ENCODE measurements around the gene SLC47A1.

The SLC47A1 gene

DNA sequence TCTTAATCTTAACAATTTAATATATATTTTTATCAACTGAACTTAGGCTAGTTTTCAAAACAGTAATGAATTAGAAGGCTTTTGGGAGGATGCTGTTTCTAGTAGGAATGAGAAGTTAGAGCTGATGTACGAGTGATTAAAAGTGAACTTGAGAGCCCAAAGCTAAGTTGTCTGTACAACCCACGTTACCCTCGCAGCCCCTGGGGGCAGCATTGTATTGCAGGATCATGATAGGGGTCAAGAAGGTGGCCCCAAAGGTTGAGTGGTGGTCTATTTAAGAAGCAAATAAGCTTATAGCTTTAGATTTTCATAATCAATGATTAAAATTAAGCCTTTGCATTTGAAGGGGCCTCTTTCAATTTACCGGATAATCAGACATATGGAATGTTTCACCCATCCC is 81.2 kb downstream of the SLC47A1 start:
- no peak for DNase-seq

DNA sequence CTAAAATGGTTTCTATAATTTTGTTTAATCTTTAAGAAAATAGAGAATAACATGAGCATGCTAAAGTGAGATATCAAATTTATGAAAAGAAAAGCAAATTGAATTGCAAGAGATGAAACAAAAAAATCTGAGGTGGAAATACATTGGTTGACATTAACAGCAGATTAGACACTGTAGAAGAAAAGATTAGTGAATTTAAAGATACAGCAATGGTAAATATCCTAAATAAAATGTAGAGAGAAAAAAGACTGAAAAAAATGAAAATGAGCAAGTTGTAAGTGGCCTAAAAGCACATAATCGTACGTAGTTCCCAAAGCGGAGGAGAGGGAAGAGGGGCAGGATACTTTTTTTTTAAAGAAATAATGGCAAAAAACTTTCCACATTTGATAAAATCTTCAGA is 84.4 kb downstream of the SLC47A1 start:
- no peak for DNase-seq

DNA sequence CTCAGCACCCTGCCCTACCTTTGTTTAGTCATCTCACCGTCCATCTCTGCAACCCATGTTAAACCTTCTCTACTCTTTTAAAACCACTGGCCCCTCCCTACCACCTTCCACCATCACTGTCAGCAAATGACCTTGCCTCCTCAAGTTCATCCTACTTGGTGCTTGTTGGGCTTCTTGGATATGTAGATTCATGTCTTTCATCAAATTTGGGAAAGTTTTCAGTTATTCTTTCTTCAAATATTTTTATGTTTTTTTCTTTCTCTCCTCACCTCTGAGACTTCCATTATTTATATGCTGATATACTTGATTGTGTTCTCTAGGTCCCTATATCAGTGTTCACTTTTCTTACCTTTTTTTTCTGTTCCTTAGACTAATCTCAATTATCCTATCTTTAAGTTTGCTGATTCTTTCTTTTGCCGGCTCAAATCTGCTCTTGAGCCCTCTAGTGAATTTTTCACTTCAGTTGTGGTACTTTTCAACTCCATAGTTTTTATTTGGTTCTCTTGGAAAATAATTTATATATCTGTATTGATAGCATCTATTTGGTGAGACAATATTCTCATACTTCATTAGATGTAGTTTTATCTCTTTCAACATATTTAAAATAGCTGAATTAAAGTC is 86.2 kb downstream of the SLC47A1 start:
- no peak for DNase-seq

DNA sequence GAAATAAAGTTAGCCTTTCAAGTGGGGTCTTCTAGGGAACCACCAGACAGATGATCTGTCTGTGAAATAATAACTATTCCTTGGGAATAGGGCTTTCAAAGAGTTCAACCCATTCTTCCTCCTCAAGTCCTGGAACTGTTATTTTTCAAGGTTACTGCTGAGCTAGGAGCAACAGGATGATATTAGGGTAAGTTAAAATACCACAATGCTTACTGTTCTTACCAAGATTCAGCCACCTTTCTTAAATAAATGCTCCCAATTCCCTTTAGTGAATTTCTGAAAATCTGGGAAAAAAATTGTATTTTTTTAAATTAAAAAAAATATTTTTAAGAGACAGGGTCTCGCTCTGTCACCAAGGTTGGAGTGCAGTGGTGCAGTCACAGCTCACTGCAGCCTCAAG is 88.0 kb downstream of the SLC47A1 start:
- DNase-seq: no peak

DNA sequence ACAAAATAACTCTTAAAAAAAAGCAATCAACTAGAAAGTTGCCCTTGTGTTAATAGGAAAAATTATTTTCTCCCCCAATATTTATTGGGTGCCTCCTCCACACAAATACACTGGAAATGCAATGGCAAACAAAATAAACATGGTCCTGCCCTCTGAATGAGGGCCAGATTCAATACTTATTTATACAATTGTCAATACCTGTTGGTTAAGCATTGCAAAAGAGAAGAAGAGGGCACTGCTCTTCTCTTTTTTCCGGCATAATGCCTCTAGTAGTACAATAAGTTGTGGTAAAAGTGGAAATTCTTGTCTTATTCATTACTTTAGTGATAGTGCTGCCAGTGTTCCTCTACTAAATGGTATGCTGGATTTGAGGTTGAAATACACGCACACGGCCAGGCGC is 92.4 kb downstream of the SLC47A1 start:
- no peak for DNase-seq

Data from fibroblast of skin of right quadriceps (primary cell).